Dermis blood vessel endothelial cell (primary cell): ENCODE data around the gene KIF6. TPM values are rescaled to one million over a fixed set of nuclear protein-coding genes. Genes with fewer than 3 reads are reported as not detected.
"Not testable (repeated sequence)": the region's sequence is repeated elsewhere in the genome, so short reads cannot be mapped to it uniquely, and the experiment has no call there.

Experiments
- DNase-seq: peaks from one replicate; pipeline ENCODE4 v3.0.0; 2010
- total RNA-seq: library from RNA; depleted of rRNA; stranded (reverse); fragments of >200 nt; gene quantifications from 2 replicates; pipeline ENCODE4 v1.2.3, GENCODE V29; 2014

Gene KIF6
- total RNA-seq, 1 donor from 2014 or later, result not detected

DNA sequence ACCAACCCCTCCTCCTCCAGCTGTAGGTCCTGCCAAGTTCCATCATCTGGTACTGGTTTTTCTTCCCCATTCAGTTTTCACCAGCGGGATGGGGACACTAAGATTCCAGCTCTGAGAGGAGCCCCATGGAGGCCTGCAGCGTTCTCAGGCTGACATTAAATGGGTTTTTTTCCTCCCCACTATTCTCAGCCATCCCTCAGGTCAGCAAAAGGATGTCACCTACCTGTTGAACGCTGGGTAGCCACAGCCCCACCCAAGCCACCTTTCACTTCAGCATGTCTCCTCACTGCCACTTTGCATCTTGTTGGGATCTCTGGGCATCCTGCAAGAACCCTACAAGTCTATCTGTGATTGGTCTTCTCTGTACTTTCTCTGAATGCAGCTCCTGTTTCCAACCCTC is 417.7 kb downstream of the KIF6 start:
- DNase-seq, result no peak

DNA sequence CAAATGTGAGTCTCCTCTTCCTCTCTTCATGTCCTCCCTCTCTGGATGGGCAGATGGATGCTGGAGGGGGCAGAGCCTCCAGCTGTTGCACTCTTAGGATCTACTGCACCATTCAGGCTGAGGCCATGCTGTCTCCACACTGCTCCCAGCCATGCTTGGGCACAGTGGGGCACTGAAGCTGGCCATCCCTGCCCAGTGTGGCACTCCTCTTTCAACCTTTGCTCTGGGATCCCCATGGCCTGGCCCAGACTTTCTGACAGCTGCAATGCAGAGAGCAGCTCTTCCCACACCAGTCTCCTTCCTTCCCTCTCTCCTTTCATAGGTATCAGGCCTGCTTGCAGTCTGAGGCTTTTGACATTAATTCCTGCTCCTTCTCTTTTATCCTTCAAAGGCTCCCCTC is 420.3 kb downstream of the KIF6 start:
- DNase-seq, result no peak

DNA sequence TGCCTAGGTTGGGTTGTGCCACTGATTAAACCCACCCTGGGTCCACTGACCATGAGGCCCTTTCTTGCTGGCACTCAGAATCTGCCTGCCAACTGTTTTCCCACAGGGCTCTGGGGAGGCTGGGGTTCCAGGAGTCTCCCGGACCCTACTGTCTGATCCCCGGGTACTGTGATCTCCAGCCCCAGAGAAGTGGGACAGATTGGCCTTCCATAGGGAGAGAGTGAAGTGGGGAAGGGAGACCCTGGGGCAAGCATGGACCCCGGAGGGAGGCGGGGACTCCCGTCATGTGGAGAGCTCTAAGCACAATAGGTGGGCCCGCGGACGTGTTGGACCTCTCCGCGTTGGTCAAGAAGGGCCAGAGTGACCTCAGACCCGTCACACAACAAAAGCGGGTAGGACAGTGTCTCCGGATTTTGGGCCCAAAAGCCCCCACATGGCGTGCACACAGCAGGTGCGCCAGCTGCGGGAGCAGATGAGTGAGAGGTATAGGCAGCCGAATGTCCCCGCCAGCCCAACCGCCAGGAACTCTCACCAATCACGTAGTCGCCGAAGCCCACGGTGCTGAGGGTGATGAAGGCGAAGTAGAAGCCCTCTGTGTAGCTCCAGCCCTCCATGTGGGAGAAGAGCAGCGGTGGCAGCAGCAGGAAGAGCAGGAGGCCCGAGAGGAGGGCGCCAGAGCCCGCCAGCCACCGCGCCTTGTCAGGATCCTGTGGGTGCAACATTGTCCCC is 421.6 kb downstream of the KIF6 start:
- no peak for DNase-seq

DNA sequence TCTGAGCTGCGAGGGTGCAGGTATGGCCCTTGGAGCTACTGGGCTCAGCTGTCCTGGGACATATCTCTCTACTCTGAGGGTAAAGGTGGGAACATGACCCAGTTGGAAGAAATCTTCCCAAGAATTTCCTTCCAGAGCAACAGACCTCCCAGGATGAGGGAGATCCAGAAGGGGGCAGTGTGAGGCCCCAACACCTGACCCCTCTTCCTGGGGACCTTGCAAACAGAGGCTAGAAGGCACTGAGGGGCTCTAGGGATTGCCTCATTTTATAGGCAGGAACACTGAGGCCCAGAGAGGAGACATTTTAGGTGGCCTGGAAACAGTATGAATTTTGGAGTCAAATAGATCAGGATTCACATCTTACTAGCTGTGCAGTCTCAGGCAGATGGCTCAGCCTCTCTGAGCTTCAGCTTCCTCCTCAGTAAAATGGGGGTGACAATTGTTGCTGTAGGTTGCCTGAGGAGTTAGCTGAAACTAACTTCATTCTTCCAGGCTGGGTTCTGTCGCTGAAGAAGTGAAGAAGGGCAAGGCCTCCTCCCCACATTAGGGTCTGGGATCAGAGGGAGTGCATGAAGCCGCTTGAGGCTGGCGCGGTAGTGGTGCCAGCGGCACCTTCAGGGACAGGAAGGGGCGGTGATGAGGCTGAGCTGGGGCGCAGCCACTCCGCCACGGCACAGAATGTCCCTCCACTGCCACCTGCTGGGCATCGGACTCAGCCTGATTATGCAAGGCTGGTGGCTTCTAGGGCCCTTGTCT is 422.4 kb downstream of the KIF6 start:
- peak; percentile 81 for DNase-seq

DNA sequence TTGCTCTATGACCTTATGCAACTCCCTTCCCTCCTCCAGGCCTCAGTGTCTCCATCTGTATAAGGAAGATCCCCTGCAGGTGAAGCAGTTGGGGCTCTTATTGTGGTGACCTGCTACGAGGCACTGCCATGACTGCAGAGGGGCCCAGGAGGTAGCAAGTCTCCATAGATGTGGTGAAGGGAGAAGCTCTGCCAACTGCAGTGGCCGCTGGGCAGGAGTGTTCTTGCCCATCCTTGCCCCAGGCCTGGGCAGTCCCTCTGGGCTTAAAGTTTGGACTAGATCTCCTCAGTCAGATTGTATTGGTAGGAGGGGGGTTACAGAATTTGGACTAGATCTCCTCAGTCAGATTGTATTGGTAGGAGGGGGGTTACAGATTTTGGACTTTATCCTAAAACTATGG is 423.2 kb downstream of the KIF6 start:
- no peak for DNase-seq

DNA sequence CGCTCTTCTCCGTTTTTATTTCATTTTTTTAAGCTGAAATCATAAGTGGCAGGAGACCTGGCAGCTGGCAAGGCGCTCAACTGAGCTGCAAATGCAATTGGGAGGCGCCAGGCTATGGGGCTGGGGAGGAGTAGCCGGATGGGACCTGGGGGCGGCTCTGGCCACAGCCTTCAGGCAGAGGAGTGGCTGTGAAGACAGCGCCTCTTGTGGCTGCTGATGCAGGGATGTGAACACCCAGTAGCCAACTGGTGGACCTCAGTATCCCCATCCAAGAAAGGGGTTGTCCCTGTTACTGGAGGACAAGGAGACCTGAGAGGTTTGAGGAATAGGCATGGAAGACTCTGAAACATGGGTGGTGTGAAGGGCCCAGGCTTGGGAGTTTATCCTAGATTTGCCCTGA is 423.6 kb downstream of the KIF6 start:
- peak; percentile 18 for DNase-seq

DNA sequence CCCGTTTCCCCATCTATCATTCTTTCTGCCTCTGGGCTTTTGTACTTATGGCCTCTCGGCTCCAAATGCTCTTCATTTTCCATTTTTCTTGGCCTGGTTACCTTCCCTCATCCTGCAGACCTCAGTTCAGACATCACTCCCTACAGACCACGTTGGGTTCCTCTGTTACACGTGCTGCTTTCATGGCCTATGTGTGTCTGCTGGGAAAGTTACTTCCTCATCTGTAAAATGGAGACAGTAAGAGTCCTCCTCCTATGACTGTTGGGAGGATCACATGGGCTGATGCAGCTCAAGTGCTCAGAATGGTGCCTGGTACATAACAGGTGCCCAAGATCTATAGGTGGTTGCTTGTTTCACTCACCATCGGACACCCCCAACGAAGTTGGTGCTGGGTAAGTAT is 424.5 kb downstream of the KIF6 start:
- no peak for DNase-seq

DNA sequence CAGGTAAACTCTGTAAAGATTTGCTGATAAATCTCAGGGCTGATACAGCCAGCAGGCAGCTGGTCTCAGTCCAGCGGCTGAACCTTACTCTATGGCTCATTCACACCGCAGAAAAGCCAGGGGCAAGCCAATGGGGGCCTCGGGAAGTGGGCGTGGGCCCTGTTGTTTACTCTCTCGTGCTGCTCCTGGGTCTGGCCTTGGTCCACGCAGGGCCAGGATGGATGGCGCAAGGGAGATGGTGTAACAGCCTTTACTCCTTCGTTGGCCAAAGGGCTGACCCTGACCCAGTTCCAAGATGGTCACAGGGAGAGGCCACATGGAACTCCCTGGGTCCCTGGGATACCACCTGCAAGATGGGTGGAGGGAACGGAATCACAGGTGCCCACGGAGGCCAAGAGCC is 427.1 kb downstream of the KIF6 start:
- DNase-seq, result no peak

DNA sequence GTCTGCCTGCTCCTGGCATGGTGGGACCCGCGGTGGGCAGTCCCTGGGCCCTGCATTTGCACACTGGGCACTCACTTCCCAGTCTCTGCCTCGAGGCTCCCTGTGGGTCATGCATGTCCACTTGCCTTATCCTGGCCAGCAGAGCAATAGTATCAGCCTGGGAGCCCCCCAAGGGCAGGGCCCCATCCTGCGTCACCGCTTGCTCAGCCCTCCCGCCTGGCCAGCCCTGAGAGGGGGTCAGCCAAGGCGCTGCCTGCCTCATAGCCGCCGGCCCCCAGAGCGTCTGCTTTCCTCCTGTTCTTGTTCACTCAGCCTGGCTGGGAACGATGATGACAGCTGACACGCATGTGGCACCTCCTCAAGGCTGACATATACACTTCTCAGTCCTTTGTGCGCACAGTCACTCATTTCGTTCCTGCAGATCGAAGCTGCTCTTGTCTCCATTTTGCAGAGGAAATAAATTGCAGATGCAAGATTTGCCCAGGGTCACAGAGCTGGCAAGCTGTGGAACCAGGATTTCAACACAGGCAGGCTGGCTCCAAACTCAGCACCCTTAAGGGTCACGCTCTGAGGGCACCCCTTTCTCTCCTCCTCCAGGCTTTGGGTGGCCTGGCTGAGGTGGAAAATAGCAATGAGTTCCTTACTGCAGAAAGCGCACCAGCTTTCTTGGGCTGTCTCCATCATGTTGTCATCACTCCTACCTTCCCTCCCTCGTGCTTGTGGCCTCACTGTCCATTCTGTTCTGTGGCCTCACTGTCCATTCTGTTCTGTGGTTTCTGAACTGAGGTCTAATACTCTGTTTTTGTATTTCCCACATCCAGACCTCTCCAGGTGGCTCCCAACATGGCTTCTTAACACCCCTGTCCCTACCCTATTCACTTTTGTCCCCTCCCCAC is 428.2 kb downstream of the KIF6 start:
- no peak for DNase-seq

DNA sequence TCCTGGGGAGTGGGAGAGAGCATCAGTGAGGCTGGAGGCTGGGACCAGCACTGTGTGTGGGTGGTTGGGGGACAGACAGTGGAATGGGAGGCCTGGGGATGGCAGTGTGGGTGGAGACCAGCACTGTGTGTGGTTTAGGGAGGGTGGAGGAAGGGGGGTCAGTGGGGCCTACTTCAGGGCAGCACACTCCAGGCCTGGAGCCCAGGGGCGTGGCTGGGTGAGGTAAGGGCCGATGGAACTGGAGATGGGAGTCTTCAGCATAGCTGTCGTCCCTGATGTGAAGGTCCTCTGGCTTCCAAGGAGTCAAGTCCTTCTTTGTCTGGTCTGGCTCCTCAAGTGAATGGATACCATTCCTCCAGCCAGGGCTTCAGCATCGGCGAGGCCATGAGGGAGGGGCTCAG is 429.6 kb downstream of the KIF6 start:
- no peak for DNase-seq

DNA sequence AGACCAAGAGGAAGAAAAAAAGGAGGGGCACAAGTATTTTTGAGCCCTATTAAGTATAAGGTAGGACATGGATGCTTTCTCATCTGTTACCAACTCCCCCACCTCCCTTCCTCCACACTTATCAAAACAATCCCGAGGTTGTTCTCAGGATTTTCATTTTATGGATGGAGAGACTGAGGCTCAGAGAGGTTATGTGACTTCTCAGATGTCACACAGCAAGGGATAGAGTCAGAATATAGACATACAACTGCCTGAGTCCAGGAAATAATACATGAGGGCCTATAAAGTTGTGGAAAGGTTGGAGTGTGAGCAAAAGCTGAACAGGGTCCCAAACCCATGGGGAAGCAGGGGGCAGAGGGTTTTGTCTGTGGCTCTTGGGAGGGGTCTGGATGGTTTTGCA is 430.3 kb downstream of the KIF6 start:
- no peak for DNase-seq

DNA sequence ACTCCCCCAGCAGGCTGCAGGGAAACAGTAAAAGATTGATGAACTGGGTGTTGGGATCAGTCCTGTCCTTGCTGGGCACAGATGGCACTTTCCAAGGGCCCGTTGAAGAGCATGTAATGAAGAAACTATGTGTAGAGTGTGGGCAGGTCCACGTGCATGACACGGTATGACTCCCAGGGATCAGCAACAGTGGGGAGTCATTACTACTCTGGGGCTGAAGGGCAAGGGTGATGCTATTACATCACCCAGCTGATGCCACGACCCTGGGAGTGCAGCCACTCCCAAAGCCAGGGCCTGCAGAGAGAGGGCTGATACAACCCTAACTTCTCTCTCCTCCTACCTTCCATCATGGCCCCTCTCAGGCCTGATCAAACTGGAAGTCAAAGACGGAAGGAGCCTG is 431.1 kb downstream of the KIF6 start:
- DNase-seq, result no peak

DNA sequence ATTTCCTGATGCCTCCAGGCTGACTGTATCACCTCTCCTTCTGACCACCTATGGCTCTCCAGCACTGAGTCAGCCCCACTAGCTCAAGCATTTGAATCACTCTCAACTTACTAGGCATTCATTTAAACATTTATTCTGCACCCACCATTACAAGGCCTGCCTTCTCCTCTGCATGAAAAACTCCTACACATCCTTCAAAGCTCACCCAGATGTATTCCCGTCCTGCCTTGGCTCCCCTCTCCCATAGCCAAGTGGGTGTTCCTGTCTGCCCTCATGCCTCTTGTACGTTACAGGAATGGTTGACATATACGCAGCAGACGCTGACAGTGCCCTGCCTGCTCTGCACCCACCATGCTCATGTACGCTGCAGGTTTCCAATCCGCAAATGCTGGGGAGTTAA is 432.6 kb downstream of the KIF6 start:
- DNase-seq, result no peak

DNA sequence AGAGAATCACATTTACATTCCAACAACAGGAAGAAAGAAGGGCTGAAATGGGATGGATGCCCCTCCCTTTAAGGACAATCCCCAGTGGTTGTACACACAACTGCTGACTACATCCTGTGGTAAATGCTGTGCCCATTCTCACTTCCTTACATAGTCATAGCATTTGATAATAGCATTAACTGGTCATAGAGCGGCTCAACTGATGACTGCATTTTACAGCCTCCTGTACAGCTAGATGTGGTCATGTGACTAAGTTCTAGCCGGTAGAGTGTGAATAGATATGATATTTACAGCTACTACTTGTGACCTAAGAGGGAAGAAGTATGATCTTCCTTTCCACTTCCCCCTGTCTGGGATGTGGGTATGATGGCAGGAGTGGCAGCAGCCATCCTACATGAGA is 435.7 kb downstream of the KIF6 start:
- no peak for DNase-seq

DNA sequence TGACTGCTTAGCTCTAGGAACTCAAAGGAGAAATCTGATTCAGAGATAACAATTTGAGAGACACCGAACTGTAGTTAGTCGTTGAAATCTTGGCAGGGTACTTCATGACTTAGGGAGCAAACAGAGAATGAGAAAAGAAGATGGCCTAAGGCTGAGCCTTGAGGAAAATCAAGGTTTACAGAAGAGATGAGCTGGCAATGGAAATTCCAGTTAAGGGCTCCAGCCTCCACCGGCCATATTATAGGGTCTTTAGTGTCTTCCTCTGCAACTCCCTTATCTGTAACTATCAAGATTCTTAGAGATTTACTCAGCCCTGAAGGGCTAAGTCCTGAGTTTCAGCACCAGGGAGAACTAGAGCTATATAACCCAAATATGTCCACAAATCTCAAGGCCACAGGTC is 437.6 kb downstream of the KIF6 start:
- DNase-seq, result no peak

DNA sequence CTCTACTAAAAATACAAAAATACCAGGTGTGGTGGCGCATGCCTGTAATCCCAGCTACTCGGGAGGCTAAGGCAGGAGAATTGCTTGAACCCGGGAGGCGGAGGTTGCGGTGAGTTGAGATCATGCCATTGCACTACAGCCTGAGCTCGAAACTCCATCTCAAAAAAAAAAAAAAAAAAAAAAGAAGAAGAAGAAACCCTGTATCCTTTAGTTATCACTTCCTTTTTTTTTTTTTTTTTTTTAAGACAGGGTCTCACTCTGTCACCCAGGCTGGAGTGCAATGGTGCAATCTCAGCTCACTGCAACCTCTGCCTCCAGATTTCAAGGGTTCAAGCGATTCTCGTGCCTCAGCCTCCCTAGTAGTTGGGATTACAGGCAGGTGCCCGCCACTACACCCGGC is 438.6 kb downstream of the KIF6 start:
- DNase-seq, result not testable (repeated sequence)

DNA sequence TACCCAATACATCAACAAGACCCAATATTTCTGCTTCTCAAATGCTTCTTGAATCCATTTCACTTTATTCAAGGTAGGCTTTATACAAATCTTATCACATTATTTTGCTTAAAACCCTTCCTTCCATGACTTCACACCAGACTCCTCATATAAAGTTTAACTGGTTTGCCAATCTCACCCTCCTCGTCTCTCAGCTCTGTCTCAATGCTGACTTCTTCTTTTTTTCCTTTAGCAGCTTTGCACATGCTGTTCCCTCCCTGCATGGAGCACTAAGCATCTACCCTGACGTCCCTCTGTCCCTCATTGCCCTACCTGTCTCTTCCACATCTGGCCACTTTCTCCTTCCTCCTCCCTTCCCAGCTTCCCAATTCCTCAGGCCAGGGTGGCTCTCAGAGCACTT is 442.4 kb downstream of the KIF6 start:
- no peak for DNase-seq

DNA sequence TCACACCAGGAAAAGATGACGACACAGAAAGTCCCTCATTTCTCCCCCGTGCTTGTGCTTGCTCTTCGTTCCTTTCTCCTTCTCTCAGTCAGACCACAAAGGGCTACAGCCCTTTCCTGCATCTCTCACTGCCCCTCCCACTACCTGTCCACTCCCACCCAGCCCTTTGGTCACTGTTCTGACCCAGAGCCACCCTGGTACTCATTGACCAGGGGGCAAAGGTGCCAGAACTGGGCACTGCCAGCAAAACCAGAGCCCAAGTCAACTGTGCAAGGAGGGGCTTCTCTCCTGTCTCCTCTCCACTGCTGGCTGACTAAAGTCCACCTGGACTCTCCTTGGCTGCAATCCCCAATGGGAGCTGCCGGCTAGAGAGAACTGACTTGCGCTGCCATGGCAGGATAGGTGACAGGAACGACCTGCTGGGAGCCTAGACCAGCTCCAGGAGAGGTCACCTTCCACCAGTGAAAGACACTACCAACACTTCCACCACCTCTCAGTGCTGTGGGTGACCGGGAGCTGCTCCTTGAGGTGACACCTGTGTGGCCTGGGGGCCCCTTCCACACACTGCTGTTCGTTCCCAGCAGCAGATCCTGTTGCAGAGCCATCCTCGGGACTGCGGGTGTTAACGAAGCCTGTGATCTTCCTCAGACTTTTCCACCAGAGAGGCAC is 443.8 kb downstream of the KIF6 start:
- no peak for DNase-seq

DNA sequence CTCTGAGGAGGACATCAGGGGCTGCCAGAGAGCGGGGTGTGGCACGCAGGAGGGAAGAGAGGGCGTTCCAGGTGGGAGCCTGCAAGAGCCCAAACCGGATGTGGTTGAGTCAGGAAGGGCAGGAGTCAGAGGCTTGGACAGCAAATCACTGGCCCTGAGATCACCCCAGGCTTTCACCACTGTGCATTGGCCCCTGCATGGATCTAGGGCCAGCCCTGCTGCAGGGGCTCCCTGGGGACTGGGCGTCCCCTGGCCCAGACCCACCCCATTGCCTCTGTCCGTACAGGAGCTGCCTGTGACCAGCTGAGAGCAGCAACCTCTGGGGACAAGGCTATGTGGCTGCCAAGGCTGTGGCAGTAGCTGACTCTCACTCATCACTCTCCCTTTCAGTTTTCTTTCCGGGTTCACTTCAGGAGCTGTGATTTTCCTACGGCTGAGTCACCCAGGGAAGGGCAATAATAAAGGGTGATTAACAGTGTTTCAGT is 444.9 kb downstream of the KIF6 start:
- DNase-seq, result peak; percentile 44
